Heart left ventricle (tissue), 16 donors: ENCODE data around the gene PALM3. TPM values are rescaled to one million over a fixed set of nuclear protein-coding genes. Genes with fewer than 3 reads are reported as not detected.

ENCODE experiments used
- ATAC-seq, 4 donors: fragments of 200-7000 bp; cut with Tn5 transposase; one replicate each; pipeline ENCODE4 v1.9.1; 2020 to 2022; ENCODE audit warnings: moderate library complexity in 4 of 4, mild to moderate bottlenecking in 3 of 4, moderate number of reproducible peaks in 1 of 4
- DNase-seq, 5 donors: peaks; one replicate each; pipeline ENCODE4 v3.0.0-alpha.2; 2020
- H3K27ac ChIP-seq, 12 donors: fragments of 200-600 bp; sonication (generic) in 4 of 12; one replicate each; pipeline versions ENCODE4 v1.5.0 to v1.8.0; 2016 to 2022; ENCODE audit warnings: mild to moderate bottlenecking in 2 of 12
- H3K27me3 ChIP-seq, 9 donors: fragments of 200-600 bp; sonication (generic) in 2 of 9; one replicate each; pipeline versions ENCODE4 v1.5.1 to v1.8.0; 2016 to 2022; ENCODE audit warnings: mild to moderate bottlenecking in 3 of 9
- H3K36me3 ChIP-seq, 9 donors: fragments of 200-600 bp; sonication (generic) in 2 of 9; one replicate each; pipeline versions ENCODE4 v1.5.0 to v1.8.0; 2018 to 2022; ENCODE audit warnings: mild to moderate bottlenecking in 2 of 9
- H3K4me1 ChIP-seq, 12 donors: fragments of 200-600 bp; sonication (generic) in 4 of 12; one replicate each; pipeline versions ENCODE4 v1.5.0 to v1.8.0; 2016 to 2022; ENCODE audit warnings: mild to moderate bottlenecking in 3 of 12
- H3K4me3 ChIP-seq, 12 donors: fragments of 200-600 bp; sonication (generic) in 4 of 12; one replicate each; pipeline versions ENCODE4 v1.5.0 to v1.8.0; 2017 to 2022; ENCODE audit warnings: mild to moderate bottlenecking in 9 of 12, moderate library complexity in 4 of 12
- H3K9me3 ChIP-seq, 12 donors: fragments of 200-600 bp; sonication (generic) in 4 of 12; one replicate each; pipeline versions ENCODE4 v1.5.0 to v1.8.0; 2016 to 2022; ENCODE audit warnings: mild to moderate bottlenecking in 1 of 12
- POLR2A ChIP-seq, 2 donors: fragments of 450-650 bp; IDR thresholded peaks; one replicate each; pipeline ENCODE4 v1.6.1; 2017; ENCODE audit warnings: antibody characterized with exemption in 2 of 2, mild to moderate bottlenecking in 2 of 2, moderate library complexity in 2 of 2
- WGBS, 4 donors: extraction: QIAGEN DNeasy Blood & Tissue Kit in 2 of 4; methylation state at CpG; one replicate each; pipeline versions ENCODE4 v1.1.5 to v1.1.7; 2013 to 2018; 5-methylcytosine and 5-hydroxymethylcytosine counted together
- intact Hi-C, 10 donors: fragments of 100-400 bp; cut with DNase I; formaldehyde crosslinking; loops; one replicate each; pipeline versions ENCODE4 v1.11.1 to v1.14.2; 2022
- polyA plus RNA-seq, 2 donors: library from polyadenylated mRNA; stranded (reverse); fragments of 200-250 nt; gene quantifications; one replicate each; pipeline ENCODE4 v1.2.3, GENCODE V29; 2013
- total RNA-seq, 9 donors: library from RNA; depleted of rRNA in 2 of 9; stranded (reverse); fragments of >200 nt in 2 of 9; fragmentation: NEBNext Ultra II Directional in 3 of 9; extraction: Animal tissue kit (Norgen Biotek cat#: 25700) in 3 of 9; gene quantifications; one replicate each; pipeline versions ENCODE4 v1.1.0 to v1.2.4, GENCODE V29; 2016 to 2023
- TF ChIP-seq, protein P1 (sequence below), 12 donors: fragments of 200-600 bp; sonication (generic) in 4 of 12; IDR thresholded peaks; one replicate each; pipeline versions ENCODE4 v1.5.0 to v1.8.0; 2018 to 2022; ENCODE audit warnings: antibody characterized with exemption in 12 of 12, mild to moderate bottlenecking in 5 of 12
- donor health status: ischemic (EF 13 %, LVEDD 7.1; RV severe dilation, severe dysfunction).
- donor health status: healthy with polysubstance abuse.
- donor health status: DM: no; HTN: yes; CAD: no.
- donor health status: DM: no; HTN: no; CAD: no.
- donor health status: ischemic (EF 25% LVEDD 6.9; RV normal size, moderate dysfunction).
- donor health status: ischemic (EF 25% LVEDD 5.7; RV mildly dilated, moderate dysfunction).
- donor health status: healthy.
- donor health status: DM: yes; HTN: yes; CAD: no.
- donor health status: ischemic (EF 35%, LVEDD 5.7; RV mildly dilated, moderate dysfunction).
- donor health status: nonischemic (EF 11% LVEDD 7.7; RV severe dilation, severe dysfunction).
- donor health status: DM: yes; HTN: yes; CAD: no.
- donor health status: PGD.
- donor health status: ischemic (EF 29% LVEDD 5.4; RV normal size, mild dysfunction).
- donor health status: nonischemic (EF 23%, LVEDD 6.1; RV moderate dilation, normal function).

PALM3 gene
- total and polyA plus RNA-seq, 11 donors: 0.06 to 0.60 (median 0.30) TPM; not detected in 6

GRCh38 chr19:14107581-14108461 is 45.9 kb upstream of the PALM3 start:
- Histone ChIP-seq H3K4me3 (peak overlapping the region in 3 of 12 donors; percentile 12 to 21 (median 13)), H3K27ac (peak overlapping the region; percentile 75 to 99 (median 92)), H3K4me1 (peaks cover 10 to 68% (median 33%) of the 10 kb centered on the region in 12 donors), H3K9me3 (no peaks in the 10 kb centered on the region), H3K27me3 (no peaks in the 10 kb centered on the region), H3K36me3 (peaks cover 0 to 62% (median 37%) of the 10 kb centered on the region in 9 donors)
- DNase-seq (peak; percentile 76 to 90 (median 83)), ATAC-seq (peak; percentile 87 to 92 (median 89))
- intact Hi-C loops: no loop called here
- no peak for TF ChIP-seq POLR2A (IDR thresholded peaks at IDR 0.05)
- TF ChIP-seq, protein P1, sequence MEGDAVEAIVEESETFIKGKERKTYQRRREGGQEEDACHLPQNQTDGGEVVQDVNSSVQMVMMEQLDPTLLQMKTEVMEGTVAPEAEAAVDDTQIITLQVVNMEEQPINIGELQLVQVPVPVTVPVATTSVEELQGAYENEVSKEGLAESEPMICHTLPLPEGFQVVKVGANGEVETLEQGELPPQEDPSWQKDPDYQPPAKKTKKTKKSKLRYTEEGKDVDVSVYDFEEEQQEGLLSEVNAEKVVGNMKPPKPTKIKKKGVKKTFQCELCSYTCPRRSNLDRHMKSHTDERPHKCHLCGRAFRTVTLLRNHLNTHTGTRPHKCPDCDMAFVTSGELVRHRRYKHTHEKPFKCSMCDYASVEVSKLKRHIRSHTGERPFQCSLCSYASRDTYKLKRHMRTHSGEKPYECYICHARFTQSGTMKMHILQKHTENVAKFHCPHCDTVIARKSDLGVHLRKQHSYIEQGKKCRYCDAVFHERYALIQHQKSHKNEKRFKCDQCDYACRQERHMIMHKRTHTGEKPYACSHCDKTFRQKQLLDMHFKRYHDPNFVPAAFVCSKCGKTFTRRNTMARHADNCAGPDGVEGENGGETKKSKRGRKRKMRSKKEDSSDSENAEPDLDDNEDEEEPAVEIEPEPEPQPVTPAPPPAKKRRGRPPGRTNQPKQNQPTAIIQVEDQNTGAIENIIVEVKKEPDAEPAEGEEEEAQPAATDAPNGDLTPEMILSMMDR (IDR thresholded peaks at IDR 0.05): no peak
- WGBS, 4 donors: 49 to 60% (median 55%) methylated on average over 11 to 23 of the region's 23 CpGs

- H3K27me3 ChIP-seq: no peaks in the 10 kb centered on the region
- H3K4me3 ChIP-seq: peak overlapping the region in 1 of 12 donors; percentile 21
- WGBS, 4 donors: 42 to 69% (median 55%) methylated on average over 7 to 16 of the region's 16 CpGs
- TF ChIP-seq, protein P1 (IDR thresholded peaks at IDR 0.05): peak in 5 of 12 donors; percentile 8 to 36 (median 20)
- TF ChIP-seq POLR2A (IDR thresholded peaks at IDR 0.05): no peak
- peaks cover 0 to 72% (median 46%) of the 10 kb centered on the region in 9 donors for H3K36me3 ChIP-seq
- ATAC-seq: peak; percentile 44 to 69 (median 55)
- peak in 3 of 5 donors; percentile 66 to 68 (median 67) for DNase-seq
- H3K9me3 ChIP-seq: no peaks in the 10 kb centered on the region
- H3K4me1 ChIP-seq: peaks cover under 1 to 68% (median 26%) of the 10 kb centered on the region in 12 donors
- intact Hi-C loops: no loop called here
- H3K27ac ChIP-seq: peak overlapping the region; percentile 75 to 99 (median 92)
These were observed 45.0 kb upstream of the PALM3 start for GRCh38 chr19:14106840-14107239.

- no peaks in the 10 kb centered on the region for H3K9me3 ChIP-seq
- H3K4me1 ChIP-seq: peaks cover 0 to 62% (median 17%) of the 10 kb centered on the region in 12 donors
- WGBS, 4 donors: 87 to 92% (median 90%) methylated on average over 8 of the region's 8 CpGs
- ATAC-seq (no peak), DNase-seq (peak in 1 of 5 donors; percentile 57)
- intact Hi-C loops: no loop called here
- peak overlapping the region in 6 of 12 donors; percentile 85 to 97 (median 93) for H3K27ac ChIP-seq
- peaks cover 0 to 81% (median 58%) of the 10 kb centered on the region in 9 donors for H3K36me3 ChIP-seq
- TF ChIP-seq, protein P1 (IDR thresholded peaks at IDR 0.05): no peak
- no peak for TF ChIP-seq POLR2A (IDR thresholded peaks at IDR 0.05)
- H3K27me3 ChIP-seq: no peaks in the 10 kb centered on the region
- no peak overlapping the region for H3K4me3 ChIP-seq
These were observed 43.8 kb upstream of the PALM3 start for GRCh38 chr19:14105680-14106079.

DNA sequence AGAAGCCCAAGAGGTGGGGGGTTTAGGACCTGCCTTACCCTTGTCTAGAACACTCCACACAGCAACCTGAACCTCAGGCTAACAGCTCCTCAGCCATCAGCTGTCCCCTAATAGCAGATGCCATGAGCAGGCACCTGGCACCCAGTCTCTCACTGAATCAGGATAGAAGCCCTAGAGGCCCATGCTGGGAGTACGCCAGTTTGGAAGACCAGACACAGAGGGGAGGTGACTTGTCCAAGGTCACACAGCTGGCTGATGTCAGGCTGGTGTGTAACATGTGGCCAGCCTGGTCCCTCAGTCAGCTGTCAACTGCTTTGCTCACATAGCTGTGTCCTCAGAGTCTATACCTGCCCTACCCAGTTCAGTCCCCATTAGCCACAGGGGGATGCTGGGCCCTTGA is 41.4 kb upstream of the PALM3 start:
- Histone ChIP-seq H3K4me3 (no peak overlapping the region), H3K36me3 (peaks cover 0 to 97% (median 82%) of the 10 kb centered on the region in 9 donors), H3K27ac (peak overlapping the region in 7 of 12 donors; percentile 4 to 56 (median 28)), H3K9me3 (no peaks in the 10 kb centered on the region), H3K4me1 (peaks cover 0 to 44% (median 17%) of the 10 kb centered on the region in 12 donors), H3K27me3 (no peaks in the 10 kb centered on the region)
- no peak for TF ChIP-seq POLR2A (IDR thresholded peaks at IDR 0.05)
- TF ChIP-seq, protein P1 (IDR thresholded peaks at IDR 0.05): no peak
- WGBS, 4 donors: 55 to 76% (median 68%) methylated on average over 1 of the region's 1 CpG; no CpG with 5 or more reads in 1 of the 4 donors
- DNase-seq (peak in 3 of 5 donors; percentile 56 to 73 (median 57)), ATAC-seq (peak in 3 of 4 donors; percentile 2 to 31 (median 6))
- intact Hi-C loops: no loop called here
